A673 (cell line): Measurements from ENCODE around the gene LSR. TPM values are rescaled to one million over a fixed set of nuclear protein-coding genes. Genes with fewer than 3 reads are reported as not detected.

Source experiments
- BruUV-seq: library from RNA; stranded (reverse); fragments of 400-500 nt; replicated peaks from 2 replicates; lab custom pipeline; 2021; lab: Mats Ljungman, UMichigan
- CTCF ChIA-PET: fragments of 300-600 bp; sonication (Branson Sonifier 250); formaldehyde crosslinking; loops from one replicate; lab custom pipeline; 2022; ENCODE audit warnings: antibody characterized with exemption; lab: Charles Lee
- POLR2A ChIA-PET: fragments of 300-600 bp; sonication (Branson Sonifier 250); formaldehyde crosslinking; loops from one replicate; lab custom pipeline; 2022; ENCODE audit warnings: antibody characterized with exemption; ENCODE audit not compliant: low non-redundant PET; lab: Charles Lee
- DNase-seq: peaks from one replicate; pipeline ENCODE4 v3.0.0-alpha.2; 2015; ENCODE audit warnings: low spot score
- H3K27ac ChIP-seq: fragments of 200-600 bp; sonication (generic); 2 replicates; pipeline ENCODE4 v1.5.1; 2016; ENCODE audit warnings: mixed run types, low read depth, mild to moderate bottlenecking, mixed read lengths, antibody characterized with exemption, low read length; ENCODE audit not compliant: poor library complexity, severe bottlenecking
- H3K27me3 ChIP-seq: fragments of 200-600 bp; sonication (generic); replicated peaks from 2 replicates; pipeline ENCODE4 v1.6.1; 2017; ENCODE audit warnings: mixed run types, low read depth, mild to moderate bottlenecking, mixed read lengths, antibody characterized with exemption, low read length; ENCODE audit not compliant: insufficient read depth, poor library complexity
- H3K36me3 ChIP-seq: fragments of 200-600 bp; sonication (generic); 2 replicates; pipeline ENCODE4 v1.6.1; 2016; ENCODE audit warnings: mixed run types, mild to moderate bottlenecking, mixed read lengths, antibody characterized with exemption, low read length; ENCODE audit not compliant: insufficient read depth, poor library complexity, severe bottlenecking
- H3K4me1 ChIP-seq: fragments of 200-600 bp; sonication (generic); 2 replicates; pipeline ENCODE4 v1.6.1; 2017; ENCODE audit warnings: mixed run types, mild to moderate bottlenecking, mixed read lengths, antibody characterized with exemption, low read length; ENCODE audit not compliant: insufficient read depth, poor library complexity, severe bottlenecking
- H3K4me3 ChIP-seq: fragments of 200-600 bp; sonication (generic); 2 replicates; pipeline ENCODE4 v1.5.1; 2016; ENCODE audit warnings: low read depth, mixed run types, mild to moderate bottlenecking, mixed read lengths, low read length; ENCODE audit not compliant: poor library complexity, severe bottlenecking
- H3K9me3 ChIP-seq: fragments of 200-600 bp; sonication (generic); 2 replicates; pipeline ENCODE4 v1.6.1; 2016; ENCODE audit warnings: mixed run types, low read depth, mild to moderate bottlenecking, mixed read lengths, antibody characterized with exemption, low read length; ENCODE audit not compliant: poor library complexity, severe bottlenecking
- EZH2 ChIP-seq: fragments of 200-600 bp; sonication (generic); IDR thresholded peaks from 2 replicates; pipeline ENCODE4 v1.6.1; 2017; ENCODE audit warnings: borderline replicate concordance, low read depth, mild to moderate bottlenecking, mixed read lengths, antibody characterized with exemption, low read length; ENCODE audit not compliant: poor library complexity, severe bottlenecking
- intact Hi-C: fragments of 100-400 bp; cut with micrococcal nuclease; formaldehyde crosslinking; loops from one replicate; pipeline ENCODE4 v1.10.0; 2022; ENCODE audit not compliant: unreplicated experiment
- total RNA-seq: library from RNA; stranded (reverse); gene quantifications from 2 replicates; pipeline ENCODE4 v1.2.3, GENCODE V29; 2021
- TF ChIP-seq, protein P1 (sequence below): fragments of 300-800, 200-600 bp; sonication (generic); conservative IDR thresholded peaks from 2 replicates; pipeline ENCODE4 v1.5.1; 2017; ENCODE audit warnings: low read depth, mild to moderate bottlenecking, antibody characterized with exemption, low read length, moderate library complexity, mixed read lengths

LSR gene
- total RNA-seq, 1 experiment from 2014 or later = 1.9 TPM

- CTCF ChIA-PET = no interaction called here
- BruUV-seq = no TSS peak
- no peak for TF ChIP-seq EZH2
- TF ChIP-seq, protein P1, sequence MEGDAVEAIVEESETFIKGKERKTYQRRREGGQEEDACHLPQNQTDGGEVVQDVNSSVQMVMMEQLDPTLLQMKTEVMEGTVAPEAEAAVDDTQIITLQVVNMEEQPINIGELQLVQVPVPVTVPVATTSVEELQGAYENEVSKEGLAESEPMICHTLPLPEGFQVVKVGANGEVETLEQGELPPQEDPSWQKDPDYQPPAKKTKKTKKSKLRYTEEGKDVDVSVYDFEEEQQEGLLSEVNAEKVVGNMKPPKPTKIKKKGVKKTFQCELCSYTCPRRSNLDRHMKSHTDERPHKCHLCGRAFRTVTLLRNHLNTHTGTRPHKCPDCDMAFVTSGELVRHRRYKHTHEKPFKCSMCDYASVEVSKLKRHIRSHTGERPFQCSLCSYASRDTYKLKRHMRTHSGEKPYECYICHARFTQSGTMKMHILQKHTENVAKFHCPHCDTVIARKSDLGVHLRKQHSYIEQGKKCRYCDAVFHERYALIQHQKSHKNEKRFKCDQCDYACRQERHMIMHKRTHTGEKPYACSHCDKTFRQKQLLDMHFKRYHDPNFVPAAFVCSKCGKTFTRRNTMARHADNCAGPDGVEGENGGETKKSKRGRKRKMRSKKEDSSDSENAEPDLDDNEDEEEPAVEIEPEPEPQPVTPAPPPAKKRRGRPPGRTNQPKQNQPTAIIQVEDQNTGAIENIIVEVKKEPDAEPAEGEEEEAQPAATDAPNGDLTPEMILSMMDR = no peak
- POLR2A ChIA-PET = no interaction called here
- no peaks in the 10 kb centered on the region for H3K9me3 ChIP-seq
- H3K27me3 ChIP-seq = no peaks in the 10 kb centered on the region
- DNase-seq = no peak
- H3K4me3 ChIP-seq = no peak overlapping the region
- intact Hi-C loops = no loop called here
- no peak overlapping the region for H3K27ac ChIP-seq
- no peaks in the 10 kb centered on the region for H3K4me1 ChIP-seq
- no peaks in the 10 kb centered on the region for H3K36me3 ChIP-seq
Measured at GRCh38 chr19:35208121-35208520, 40.7 kb upstream of the LSR start.

DNA sequence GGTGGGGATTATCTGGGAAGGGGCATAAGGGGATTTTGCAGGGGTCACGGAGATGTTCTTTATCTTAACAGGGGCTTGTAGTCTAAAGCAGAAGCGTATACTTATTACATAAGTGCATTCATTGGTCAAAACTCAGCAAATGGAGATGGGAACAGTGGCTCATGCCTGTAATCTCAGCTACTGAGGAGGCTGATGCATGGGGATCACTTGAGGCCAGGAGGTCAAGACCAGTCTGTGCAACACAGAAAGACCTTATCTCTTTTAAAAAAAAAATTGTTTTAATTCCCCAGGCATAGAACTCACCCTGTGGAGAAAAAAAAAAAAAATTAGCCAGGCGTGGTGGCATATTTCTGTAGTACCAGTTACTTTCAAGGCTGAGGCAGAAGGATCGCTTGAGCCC lies 39.2 kb upstream of the LSR start:
- TF ChIP-seq, protein P1 = no peak
- TF ChIP-seq EZH2 = no peak
- H3K36me3 ChIP-seq = no peaks in the 10 kb centered on the region
- intact Hi-C loops = no loop called here
- no peak overlapping the region for H3K4me3 ChIP-seq
- ChIA-PET POLR2A (no interaction called here), CTCF (no interaction called here)
- no peaks in the 10 kb centered on the region for H3K27me3 ChIP-seq
- DNase-seq = no peak
- no TSS peak for BruUV-seq
- H3K9me3 ChIP-seq = no peaks in the 10 kb centered on the region
- no peak overlapping the region for H3K27ac ChIP-seq
- H3K4me1 ChIP-seq = peaks cover 6% of the 10 kb centered on the region

DNA sequence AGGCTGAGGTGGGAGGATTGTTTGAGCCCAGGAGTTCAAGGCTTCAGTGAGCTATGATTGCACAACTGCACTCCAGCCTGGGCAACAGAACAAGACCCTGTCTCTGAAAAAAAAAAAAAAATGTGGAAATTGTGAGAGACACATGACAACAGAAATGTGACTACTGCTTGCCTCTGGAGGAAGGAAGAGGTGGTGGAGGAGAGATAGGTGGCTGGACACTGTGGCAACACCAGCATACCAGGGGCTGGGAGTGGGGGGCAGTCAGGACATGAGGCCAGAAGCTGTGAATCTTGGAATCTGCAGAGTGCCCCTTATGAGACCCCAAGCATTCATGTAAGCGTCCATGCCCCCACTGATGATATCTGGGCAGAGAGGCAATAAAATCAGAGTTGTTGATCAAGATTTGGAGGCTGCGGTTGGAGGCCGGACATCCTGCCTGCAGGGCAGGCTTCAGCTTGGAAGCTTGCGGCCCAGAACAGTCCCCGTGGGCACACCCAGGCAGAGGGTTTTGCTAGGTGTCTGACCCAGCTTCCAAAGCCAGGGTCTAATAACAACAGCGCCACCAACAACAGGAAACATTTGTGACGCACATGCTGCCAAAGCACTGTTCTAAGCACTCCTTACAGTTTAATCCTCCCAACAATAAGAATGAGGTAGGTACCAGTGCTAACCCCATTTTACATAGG lies 37.1 kb upstream of the LSR start:
- CTCF ChIA-PET = no interaction called here
- Histone ChIP-seq H3K27ac (no peak overlapping the region), H3K4me3 (no peak overlapping the region), H3K36me3 (no peaks in the 10 kb centered on the region), H3K9me3 (no peaks in the 10 kb centered on the region), H3K4me1 (peaks cover 6% of the 10 kb centered on the region), H3K27me3 (no peaks in the 10 kb centered on the region)
- TF ChIP-seq, protein P1 = no peak
- TF ChIP-seq EZH2 = no peak
- DNase-seq = no peak
- intact Hi-C loops = no loop called here
- no TSS peak for BruUV-seq
- POLR2A ChIA-PET = no interaction called here
